Measurements from ENCODE around the gene RXRA.

RXRA gene

DNA sequence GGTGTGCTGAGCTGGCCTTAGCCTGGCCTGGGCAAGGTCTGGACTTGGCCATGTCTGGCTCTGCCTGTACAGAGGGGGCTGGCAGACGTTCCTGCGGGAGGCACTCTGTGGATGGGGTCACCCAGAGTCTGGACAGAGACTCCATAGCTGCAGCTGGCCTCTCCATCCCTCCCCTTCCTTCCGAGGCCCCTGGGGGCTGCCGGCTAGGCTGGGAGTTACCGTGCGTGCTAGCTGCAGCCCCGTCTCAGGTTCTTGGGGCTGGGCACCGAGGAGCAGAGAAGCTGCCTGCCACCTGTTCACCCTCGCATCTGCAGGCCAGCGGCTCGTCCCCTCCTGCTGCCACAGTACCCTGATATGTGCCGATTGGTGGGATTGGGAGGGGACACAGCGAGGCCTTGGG lies 63.4 kb downstream of the RXRA start:
- TF ChIP-seq, protein P1, sequence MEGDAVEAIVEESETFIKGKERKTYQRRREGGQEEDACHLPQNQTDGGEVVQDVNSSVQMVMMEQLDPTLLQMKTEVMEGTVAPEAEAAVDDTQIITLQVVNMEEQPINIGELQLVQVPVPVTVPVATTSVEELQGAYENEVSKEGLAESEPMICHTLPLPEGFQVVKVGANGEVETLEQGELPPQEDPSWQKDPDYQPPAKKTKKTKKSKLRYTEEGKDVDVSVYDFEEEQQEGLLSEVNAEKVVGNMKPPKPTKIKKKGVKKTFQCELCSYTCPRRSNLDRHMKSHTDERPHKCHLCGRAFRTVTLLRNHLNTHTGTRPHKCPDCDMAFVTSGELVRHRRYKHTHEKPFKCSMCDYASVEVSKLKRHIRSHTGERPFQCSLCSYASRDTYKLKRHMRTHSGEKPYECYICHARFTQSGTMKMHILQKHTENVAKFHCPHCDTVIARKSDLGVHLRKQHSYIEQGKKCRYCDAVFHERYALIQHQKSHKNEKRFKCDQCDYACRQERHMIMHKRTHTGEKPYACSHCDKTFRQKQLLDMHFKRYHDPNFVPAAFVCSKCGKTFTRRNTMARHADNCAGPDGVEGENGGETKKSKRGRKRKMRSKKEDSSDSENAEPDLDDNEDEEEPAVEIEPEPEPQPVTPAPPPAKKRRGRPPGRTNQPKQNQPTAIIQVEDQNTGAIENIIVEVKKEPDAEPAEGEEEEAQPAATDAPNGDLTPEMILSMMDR (IDR thresholded peaks at IDR 0.05) = no peak
- no peak overlapping the region for H3K4me3 ChIP-seq
- H3K27ac ChIP-seq = no peak overlapping the region
- DNase-seq (ENCODE audit: low spot score) = no peak

DNA sequence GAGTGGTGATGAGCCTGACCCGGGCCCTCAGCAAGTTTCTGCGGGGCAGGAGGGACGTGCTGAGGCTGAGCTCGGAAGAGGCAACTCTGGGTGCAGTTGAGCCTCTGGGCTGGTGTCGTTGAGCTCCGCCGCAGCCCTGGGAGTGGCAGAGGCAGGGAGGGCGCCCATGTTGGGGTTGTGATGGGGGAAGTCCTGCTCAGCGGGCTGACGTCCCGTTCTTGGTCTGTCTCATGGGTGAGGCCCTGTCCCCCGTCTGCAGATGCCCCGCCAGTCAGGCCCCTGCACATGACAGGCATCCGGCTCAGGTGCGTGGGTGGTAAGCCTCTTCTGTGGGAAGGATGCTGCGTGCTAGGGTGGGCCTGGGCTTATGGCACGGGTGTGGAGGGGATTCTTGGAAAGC lies 64.3 kb downstream of the RXRA start:
- Histone ChIP-seq H3K4me3 (no peak overlapping the region), H3K27ac (no peak overlapping the region)
- DNase-seq (ENCODE audit: low spot score) = no peak
- TF ChIP-seq, protein P1 (IDR thresholded peaks at IDR 0.05) = no peak

DNA sequence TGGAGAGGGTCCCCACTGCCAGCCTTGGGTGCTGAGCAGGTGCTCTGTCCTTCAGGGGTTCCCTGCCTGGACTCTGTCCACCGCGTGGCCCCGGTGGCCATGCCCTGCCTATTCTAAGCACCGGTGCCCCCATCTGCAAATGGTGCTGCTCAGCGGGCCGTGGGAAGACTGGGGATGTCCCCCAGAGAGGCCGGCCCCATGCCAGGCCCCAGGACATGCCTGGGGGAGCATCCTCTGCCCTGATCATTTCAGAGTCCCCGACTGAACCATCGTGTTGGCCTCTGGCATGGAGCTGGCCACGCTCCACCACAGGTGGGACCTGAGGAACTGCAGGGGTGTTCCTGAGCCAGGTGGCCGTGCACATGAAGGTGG lies 64.7 kb downstream of the RXRA start:
- no peak for DNase-seq (ENCODE audit: low spot score)
- no peak overlapping the region for H3K4me3 ChIP-seq
- TF ChIP-seq, protein P1 (IDR thresholded peaks at IDR 0.05) = no peak
- H3K27ac ChIP-seq = no peak overlapping the region

DNA sequence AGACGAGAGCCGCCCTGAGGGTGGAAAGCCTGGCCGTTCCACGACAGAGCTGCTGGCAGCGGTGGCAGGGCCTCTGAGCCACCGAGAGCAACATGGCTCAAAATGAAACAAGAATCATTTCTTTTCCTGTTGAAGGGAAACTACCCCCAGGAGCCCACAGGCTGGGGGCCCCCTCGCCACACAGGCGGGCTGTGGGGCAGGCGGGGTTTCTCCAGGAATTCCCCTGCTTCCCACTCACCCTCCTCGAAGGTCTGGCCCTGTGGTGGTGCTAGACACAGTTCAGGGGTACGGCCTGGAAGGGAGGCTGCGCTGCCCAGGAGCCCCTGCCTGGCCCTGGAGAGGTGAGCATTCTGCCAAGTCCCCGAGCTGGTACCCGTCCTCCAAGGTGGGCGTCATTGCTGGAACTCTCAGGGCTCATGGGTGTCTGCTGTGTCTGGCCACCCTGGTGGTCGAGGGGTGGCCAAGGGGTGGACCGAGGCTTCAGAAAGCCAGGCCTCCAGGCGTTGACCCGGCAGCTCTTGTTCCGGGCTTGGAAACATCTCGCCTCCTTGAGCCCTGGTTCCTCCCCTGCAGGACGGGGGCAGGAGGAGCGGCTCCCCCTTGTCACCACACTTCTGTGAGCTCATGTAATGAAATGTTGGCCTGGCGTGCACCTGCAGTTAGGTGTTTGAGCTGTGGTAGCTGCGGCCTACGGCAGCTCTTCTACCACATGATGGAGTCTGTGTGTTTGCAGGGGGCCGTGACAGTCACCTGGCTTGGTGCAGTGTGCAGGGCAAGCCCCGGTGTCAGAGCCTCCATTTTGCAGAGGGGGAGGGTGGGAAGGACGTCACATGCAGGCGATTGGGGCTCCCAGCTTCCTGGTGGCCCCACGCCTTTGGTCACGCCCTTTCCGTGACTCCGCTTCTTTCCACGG lies 65.3 kb downstream of the RXRA start:
- peak overlapping the region; percentile 20 for H3K4me3 ChIP-seq
- no peak overlapping the region for H3K27ac ChIP-seq
- TF ChIP-seq, protein P1 (IDR thresholded peaks at IDR 0.05) = no peak
- DNase-seq (ENCODE audit: low spot score) = no peak

DNA sequence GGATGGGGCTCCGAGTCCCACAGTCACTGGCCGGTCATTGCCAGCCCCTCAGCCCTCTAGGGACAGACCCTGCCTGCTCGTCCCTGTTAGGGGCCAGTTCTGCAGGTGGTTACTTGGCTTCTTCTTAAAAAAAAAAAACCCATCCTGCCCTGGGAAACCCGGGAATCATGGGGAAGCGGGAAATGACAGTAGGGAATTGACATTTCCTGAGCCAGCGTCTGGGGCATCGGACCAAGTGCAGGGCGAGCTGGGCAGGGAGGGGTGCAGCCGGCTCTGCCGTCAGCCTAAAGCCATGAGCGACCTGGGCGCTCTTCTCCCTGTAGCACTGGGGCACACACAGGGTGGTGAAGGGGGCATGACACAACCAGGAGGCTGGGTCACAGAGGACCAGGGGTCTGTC lies 66.6 kb downstream of the RXRA start:
- TF ChIP-seq, protein P1 (IDR thresholded peaks at IDR 0.05) = no peak
- no peak overlapping the region for H3K27ac ChIP-seq
- no peak overlapping the region for H3K4me3 ChIP-seq
- no peak for DNase-seq (ENCODE audit: low spot score)

DNA sequence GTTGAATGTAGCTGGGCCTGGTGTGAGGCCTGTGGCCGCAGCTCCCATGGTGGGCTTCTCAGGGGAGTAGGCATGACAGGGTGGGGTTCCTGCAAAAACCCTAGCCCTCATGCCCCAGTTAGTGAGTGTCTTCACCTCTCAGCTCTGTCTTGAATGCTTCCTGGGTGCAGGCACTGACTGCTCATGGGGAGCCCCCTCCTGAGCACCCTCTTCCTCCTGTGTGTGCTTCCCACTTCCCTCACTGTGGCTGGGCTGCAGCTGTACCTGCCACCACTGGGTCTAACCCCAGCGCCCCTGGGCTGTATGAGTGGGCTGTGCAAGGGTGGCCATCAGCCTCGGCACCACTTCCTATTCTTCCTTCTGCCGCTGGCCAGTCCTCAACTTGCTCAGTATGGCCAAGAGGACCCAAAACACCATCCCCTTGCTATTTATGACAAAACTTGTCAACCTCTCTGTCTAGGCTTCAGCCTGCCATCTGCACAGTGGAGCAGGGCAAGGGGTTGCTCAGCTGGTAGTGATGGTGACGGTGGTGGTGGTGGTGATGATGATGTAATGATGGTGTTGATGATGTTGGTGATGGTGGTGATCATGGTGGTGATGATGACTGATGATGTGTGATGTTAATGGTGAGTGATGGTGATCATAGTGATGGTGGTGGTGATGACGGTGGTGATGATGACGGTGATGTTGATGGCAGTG lies 67.5 kb downstream of the RXRA start:
- TF ChIP-seq, protein P1 (IDR thresholded peaks at IDR 0.05) = no peak

More for the DNA sequence above, 67.5 kb downstream of the RXRA start:
- Histone ChIP-seq H3K4me3 (no peak overlapping the region), H3K27ac (no peak overlapping the region)
- no peak for DNase-seq (ENCODE audit: low spot score)

All from coronary artery (tissue), 2 donors.